22Rv1 (cell line): Measurements from ENCODE around the gene IFT25.

Experiments used
- CTCF ChIP-seq: fragments of 450-650 bp; IDR thresholded peaks from 2 replicates; pipeline ENCODE4 v1.5.1; 2017; ENCODE audit warnings: mild to moderate bottlenecking
- ZFX ChIP-seq: fragments of 450-650 bp; IDR thresholded peaks from 2 replicates; pipeline ENCODE4 v1.6.1; 2017; ENCODE audit warnings: antibody characterized with exemption, borderline replicate concordance

GRCh38 chr1:53889304-53890298 lies 55.9 kb downstream of the IFT25 start, which contains the start of gene YIPF1:
- TF ChIP-seq CTCF = no peak
- TF ChIP-seq ZFX = no peak
